HG03175 (cell line): ENCODE results near the gene INO80C.

Source experiments
- ATAC-seq: cut with Tn5 transposase; IDR thresholded peaks from one replicate; pipeline ENCODE4 v1.9.1; 2021; ENCODE audit warnings: mild to moderate bottlenecking, moderate library complexity; ENCODE audit not compliant: unreplicated experiment

The INO80C gene

GRCh38 chr18:35497370-35498197 lies at the start of gene INO80C:
Gene INO80C, minus strand, starts transcription at chr18:35497960. Its CDS starts 86 bp downstream, at chr18:35497874.
- ATAC-seq: peak; percentile 97

GRCh38 chr18:35547008-35547605 lies 49.3 kb upstream of the INO80C start:
- ATAC-seq: peak; percentile 63

GRCh38 chr18:35542356-35542755 lies 44.6 kb upstream of the INO80C start:
- ATAC-seq: no peak

GRCh38 chr18:35535297-35535696 lies 37.5 kb upstream of the INO80C start:
- ATAC-seq: no peak

GRCh38 chr18:35533916-35534405 lies 36.2 kb upstream of the INO80C start:
- no peak for ATAC-seq

- ATAC-seq: no peak
Observed at GRCh38 chr18:35528749-35529274, 31.1 kb upstream of the INO80C start.

- ATAC-seq: no peak
Observed at GRCh38 chr18:35526495-35527059, 28.8 kb upstream of the INO80C start.

- no peak for ATAC-seq
Observed at GRCh38 chr18:35525795-35526494, 28.2 kb upstream of the INO80C start.

GRCh38 chr18:35524226-35524625 lies 26.5 kb upstream of the INO80C start:
- ATAC-seq: no peak

GRCh38 chr18:35522130-35522959 lies 24.6 kb upstream of the INO80C start:
- ATAC-seq: no peak

- no peak for ATAC-seq
Observed at GRCh38 chr18:35521133-35521532, 23.4 kb upstream of the INO80C start.

GRCh38 chr18:35519148-35519899 lies 21.6 kb upstream of the INO80C start:
- no peak for ATAC-seq

GRCh38 chr18:35517715-35518114 lies 20.0 kb upstream of the INO80C start:
- no peak for ATAC-seq

GRCh38 chr18:35516789-35517188 lies 19.0 kb upstream of the INO80C start:
- no peak for ATAC-seq

- ATAC-seq: no peak
Observed at GRCh38 chr18:35516351-35516750, 18.6 kb upstream of the INO80C start.

GRCh38 chr18:35515460-35516130 lies 17.8 kb upstream of the INO80C start:
- no peak for ATAC-seq

- no peak for ATAC-seq
Observed at GRCh38 chr18:35514752-35515459, 17.1 kb upstream of the INO80C start.

- ATAC-seq: no peak
Observed at GRCh38 chr18:35514283-35514682, 16.5 kb upstream of the INO80C start.
